Osteocyte (in vitro differentiated cells): ENCODE data around the gene PTPN5. TPM values are rescaled to one million over a fixed set of nuclear protein-coding genes. Genes with fewer than 3 reads are reported as not detected.

Experiments used
- DNase-seq: peaks from one replicate; pipeline ENCODE4 v3.0.0; 2021; ENCODE audit warnings: mixed read lengths; ENCODE audit not compliant: unreplicated experiment; ENCODE audit errors: extremely low spot score
- H3K27ac Mint-ChIP-seq: one replicate; pipeline ENCODE4 v1.8.0; 2021; ENCODE audit warnings: mild to moderate bottlenecking, mixed read lengths; ENCODE audit not compliant: unreplicated experiment
- H3K27me3 Mint-ChIP-seq: one replicate; pipeline ENCODE4 v1.8.0; 2021; ENCODE audit warnings: mixed read lengths; ENCODE audit not compliant: unreplicated experiment
- H3K36me3 Mint-ChIP-seq: one replicate; pipeline ENCODE4 v1.8.0; 2021; ENCODE audit warnings: mixed read lengths; ENCODE audit not compliant: unreplicated experiment
- H3K4me1 Mint-ChIP-seq: one replicate; pipeline ENCODE4 v1.8.0; 2021; ENCODE audit warnings: mixed read lengths; ENCODE audit not compliant: unreplicated experiment
- H3K4me3 Mint-ChIP-seq: one replicate; pipeline ENCODE4 v1.8.0; 2021; ENCODE audit warnings: mild to moderate bottlenecking, moderate library complexity, mixed read lengths; ENCODE audit not compliant: unreplicated experiment
- H3K9me3 Mint-ChIP-seq: one replicate; pipeline ENCODE4 v1.8.0; 2021; ENCODE audit warnings: mixed read lengths; ENCODE audit not compliant: unreplicated experiment
- CTCF ChIP-seq: fragments of 200-600 bp; sonication (generic); IDR thresholded peaks from 2 replicates; pipeline ENCODE4 v1.5.0; 2021; ENCODE audit warnings: antibody characterized with exemption, mild to moderate bottlenecking, moderate library complexity
- total RNA-seq: library from RNA; stranded (reverse); gene quantifications from 2 replicates; pipeline ENCODE4 v1.2.1, GENCODE V29; 2021

Gene PTPN5
- total RNA-seq, 1 donor from 2014 or later, result not detected

- TF ChIP-seq CTCF, result no peak
- peaks cover 42% of the 10 kb centered on the region for H3K27me3 Mint-ChIP-seq
- H3K4me3 Mint-ChIP-seq, result no peak overlapping the region
- DNase-seq, result no peak
- H3K27ac Mint-ChIP-seq, result no peak overlapping the region
- no peaks in the 10 kb centered on the region for H3K36me3 Mint-ChIP-seq
- no peaks in the 10 kb centered on the region for H3K9me3 Mint-ChIP-seq
- no peaks in the 10 kb centered on the region for H3K4me1 Mint-ChIP-seq
Observed at GRCh38 chr11:18714443-18714780, 77.2 kb downstream of the PTPN5 start.

GRCh38 chr11:18713646-18714442 is 77.8 kb downstream of the PTPN5 start:
- no peak overlapping the region for H3K27ac Mint-ChIP-seq
- peaks cover 45% of the 10 kb centered on the region for H3K27me3 Mint-ChIP-seq
- H3K4me3 Mint-ChIP-seq, result no peak overlapping the region
- H3K36me3 Mint-ChIP-seq, result no peaks in the 10 kb centered on the region
- no peaks in the 10 kb centered on the region for H3K9me3 Mint-ChIP-seq
- H3K4me1 Mint-ChIP-seq, result no peaks in the 10 kb centered on the region
- no peak for TF ChIP-seq CTCF
- no peak for DNase-seq

DNA sequence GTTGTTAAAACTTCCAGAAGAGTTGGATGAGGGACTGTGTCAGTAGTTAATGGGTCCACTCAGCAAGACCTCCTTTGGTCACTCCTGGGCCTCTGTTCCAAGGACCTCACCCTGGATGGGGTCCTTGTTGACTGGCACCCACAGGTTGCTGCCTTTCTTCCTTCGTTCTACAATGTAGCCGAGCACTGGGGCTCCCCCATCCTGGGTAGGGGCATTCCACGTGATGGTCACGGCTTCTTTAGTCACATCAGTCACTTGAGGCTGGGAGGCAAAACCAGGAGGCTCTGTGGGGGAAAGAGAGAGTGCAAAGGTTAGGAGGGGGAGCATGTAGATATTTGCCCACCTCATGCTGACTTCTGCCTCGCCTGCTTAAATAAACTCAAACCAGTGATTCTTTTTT is 81.1 kb downstream of the PTPN5 start:
- Mint-ChIP-seq H3K4me3 (no peak overlapping the region), H3K9me3 (no peaks in the 10 kb centered on the region)

GRCh38 chr11:18709414-18709813 is 82.2 kb downstream of the PTPN5 start:
- Mint-ChIP-seq H3K27ac (no peak overlapping the region), H3K9me3 (no peaks in the 10 kb centered on the region), H3K27me3 (peaks cover 29% of the 10 kb centered on the region), H3K4me3 (no peak overlapping the region), H3K4me1 (no peaks in the 10 kb centered on the region), H3K36me3 (no peaks in the 10 kb centered on the region)
- no peak for TF ChIP-seq CTCF
- no peak for DNase-seq

More for the DNA sequence above, 81.1 kb downstream of the PTPN5 start:
- Mint-ChIP-seq H3K27me3 (peaks cover 33% of the 10 kb centered on the region), H3K4me1 (no peaks in the 10 kb centered on the region), H3K36me3 (no peaks in the 10 kb centered on the region), H3K27ac (no peak overlapping the region)
- TF ChIP-seq CTCF, result no peak
- no peak for DNase-seq

DNA sequence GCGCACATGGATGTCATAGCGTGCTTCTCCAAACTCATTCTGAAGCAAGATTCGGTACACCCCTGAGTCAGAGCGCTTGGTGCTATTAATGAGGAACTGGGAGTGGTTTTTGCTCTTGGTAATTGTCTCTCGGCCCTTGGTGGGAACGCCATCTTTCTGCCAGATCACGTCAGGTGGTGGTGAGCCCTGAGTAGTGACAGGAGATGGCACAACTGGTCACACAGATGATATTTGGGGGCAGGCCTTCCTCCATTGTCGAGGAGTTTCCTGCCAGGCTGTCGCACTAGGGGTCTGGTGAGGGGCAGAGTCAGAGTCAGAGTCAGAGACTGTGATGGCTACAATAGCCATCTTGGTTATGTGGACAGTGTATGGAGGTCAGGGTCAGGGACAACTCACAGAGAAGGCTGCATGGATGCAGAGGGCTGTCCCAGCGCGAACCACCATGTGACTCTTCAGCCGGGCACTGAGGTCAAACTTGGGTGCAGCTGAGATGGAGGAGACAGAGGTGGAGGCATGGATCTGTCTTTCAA is 83.7 kb downstream of the PTPN5 start:
- no peak for TF ChIP-seq CTCF
- Mint-ChIP-seq H3K27me3 (peaks cover 35% of the 10 kb centered on the region), H3K36me3 (no peaks in the 10 kb centered on the region), H3K9me3 (no peaks in the 10 kb centered on the region), H3K27ac (no peak overlapping the region), H3K4me3 (no peak overlapping the region), H3K4me1 (no peaks in the 10 kb centered on the region)
- DNase-seq, result no peak
